GM10248 (cell line): ENCODE measurements around the gene MAMDC2.

ENCODE experiments used
- CTCF ChIA-PET: fragments of 300-600 bp; sonication (Branson Sonifier 250); formaldehyde crosslinking; extraction: SDS; loops from one replicate; lab custom pipeline; 2021; ENCODE audit warnings: antibody characterized with exemption; lab: Yijun Ruan, JAX
- POLR2A ChIA-PET: fragments of 350-650 bp; sonication (Branson Sonifier 250); formaldehyde crosslinking; extraction: SDS; loops from one replicate; lab custom pipeline; 2020; ENCODE audit warnings: antibody characterized with exemption; lab: Yijun Ruan, JAX
- DNase-seq: peaks from one replicate; pipeline ENCODE4 v3.0.0; 2012; ENCODE audit errors: extremely low spot score
- CTCF ChIP-seq: IDR thresholded peaks from 2 replicates; pipeline ENCODE4 v1.5.1; 2012; ENCODE audit warnings: mild to moderate bottlenecking, low read depth; ENCODE audit errors: extremely low read depth, missing control alignments, control extremely low read depth

MAMDC2 gene

DNA sequence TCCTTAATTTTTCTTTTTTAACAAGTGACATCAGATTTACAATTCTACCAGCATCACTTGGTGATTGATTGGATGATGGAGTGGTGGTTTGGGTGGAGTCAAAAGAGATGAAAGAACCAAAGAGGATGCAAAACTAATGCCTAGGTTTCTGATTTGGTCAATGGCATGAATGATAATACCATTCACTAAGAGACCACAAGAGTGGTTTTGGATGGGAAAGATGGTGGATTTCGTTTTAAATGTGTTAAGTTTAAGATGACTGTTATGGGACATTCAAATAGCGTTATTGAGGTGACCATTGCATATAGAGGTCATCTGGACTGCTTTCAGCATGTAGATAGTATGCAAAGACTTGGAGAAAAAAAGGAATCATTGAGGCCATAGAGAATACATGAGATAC, 218.7 kb downstream of the MAMDC2 start:
- POLR2A ChIA-PET: no interaction called here
- DNase-seq: no peak
- CTCF ChIA-PET: interaction anchor here (1.0 to 2.0 kb wide), 3 partner anchors 10 to 1023 kb away, joined by 3 to 8 read pairs (median 3); no protein-coding TSS in a partner anchor
- no peak for TF ChIP-seq CTCF

GRCh38 chr9:70262948-70263347, 219.3 kb downstream of the MAMDC2 start:
- ChIA-PET POLR2A (interaction anchor here (0.8 kb wide), 1 partner anchor 227 kb away, joined by 3 read pairs; no protein-coding TSS in a partner anchor), CTCF (interaction anchor here (1.0 to 2.0 kb wide), 4 partner anchors 10 to 1022 kb away, joined by 3 to 8 read pairs (median 3); no protein-coding TSS in a partner anchor)
- TF ChIP-seq CTCF: no peak
- DNase-seq: no peak

DNA sequence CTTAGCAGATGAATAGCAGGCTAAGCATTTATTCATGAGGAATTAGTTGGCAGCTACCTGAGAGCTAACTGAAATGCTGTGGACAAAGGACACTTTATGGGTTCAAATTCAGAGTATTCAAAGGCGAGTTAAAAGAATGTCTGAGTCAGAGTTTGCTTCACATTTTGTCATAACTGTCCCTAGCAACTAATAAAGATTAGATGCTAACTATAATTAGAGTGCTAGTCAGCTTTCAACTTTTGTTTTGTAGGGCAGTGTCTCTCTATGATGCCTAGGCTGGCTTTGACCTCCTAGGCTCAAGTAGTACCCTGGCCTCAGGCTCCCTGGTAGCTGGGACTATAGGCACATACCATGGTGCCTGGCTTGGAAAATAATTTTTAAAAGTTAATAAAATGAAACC, 219.8 kb downstream of the MAMDC2 start:
- DNase-seq: no peak
- ChIA-PET CTCF (interaction anchor here (1.0 to 2.0 kb wide), 3 partner anchors 9 to 1022 kb away, joined by 3 to 8 read pairs (median 3); no protein-coding TSS in a partner anchor), POLR2A (interaction anchor here (0.8 kb wide), 1 partner anchor 227 kb away, joined by 3 read pairs; no protein-coding TSS in a partner anchor)
- TF ChIP-seq CTCF: no peak
